WTC11 (cell line): ENCODE results near the gene RCAN2. TPM values are rescaled to one million over a fixed set of nuclear protein-coding genes. Genes with fewer than 3 reads are reported as not detected.

Experiments
- ATAC-seq: fragments of 200-7000 bp; cut with Tn5 transposase; 2 replicates; pipeline ENCODE4 v1.10.0; 2021; ENCODE audit warnings: mild to moderate bottlenecking, moderate library complexity
- CTCF ChIA-PET: fragments of 300-600 bp; sonication (Branson Sonifier 250); formaldehyde crosslinking; loops from one replicate; lab custom pipeline; 2021; ENCODE audit warnings: antibody characterized with exemption; lab: Charles Lee
- POLR2A ChIA-PET: fragments of 350-600 bp; sonication (Branson Sonifier 250); formaldehyde crosslinking; loops from one replicate; lab custom pipeline; 2021; ENCODE audit warnings: antibody characterized with exemption; lab: Charles Lee
- DNase-seq: peaks from one replicate; pipeline ENCODE4 v3.0.0; 2021; ENCODE audit warnings: low spot score
- H3K27ac Mint-ChIP-seq: 2 replicates; pipeline ENCODE4 v1.8.0; 2021; ENCODE audit warnings: mixed read lengths
- H3K27me3 Mint-ChIP-seq: 2 replicates; pipeline ENCODE4 v1.8.0; 2021; ENCODE audit warnings: low read depth, mild to moderate bottlenecking, moderate library complexity, mixed read lengths
- H3K36me3 Mint-ChIP-seq: 2 replicates; pipeline ENCODE4 v1.8.0; 2021; ENCODE audit warnings: mixed read lengths
- H3K4me1 Mint-ChIP-seq: 2 replicates; pipeline ENCODE4 v1.8.0; 2022; ENCODE audit warnings: mixed read lengths
- H3K4me3 Mint-ChIP-seq: 2 replicates; pipeline ENCODE4 v1.8.0; 2021; ENCODE audit warnings: mild to moderate bottlenecking, moderate library complexity, mixed read lengths
- H3K9me3 Mint-ChIP-seq: 2 replicates; pipeline ENCODE4 v1.8.0; 2021; ENCODE audit warnings: mixed read lengths
- ATF1 ChIP-seq: sonication (generic); formaldehyde crosslinking; IDR thresholded peaks from 2 replicates; pipeline ENCODE4 v1.8.1; 2023; ENCODE audit warnings: mild to moderate bottlenecking, moderate library complexity, missing genetic modification reagents
- CBFB ChIP-seq: sonication (generic); formaldehyde crosslinking; IDR thresholded peaks from 2 replicates; pipeline ENCODE4 v1.8.1; 2022; ENCODE audit warnings: mild to moderate bottlenecking, low read depth, missing genetic modification reagents
- CTCF ChIP-seq: fragments of 200-600 bp; IDR thresholded peaks from 2 replicates; pipeline ENCODE4 v1.8.0; 2022; ENCODE audit warnings: antibody characterized with exemption
- EMX1 ChIP-seq: fragments of 250-450 bp; sonication (Bioruptor Pico); IDR thresholded peaks from 2 replicates; pipeline ENCODE4 v1.8.0; 2021; ENCODE audit warnings: mild to moderate bottlenecking
- ESRRA ChIP-seq: sonication (generic); formaldehyde crosslinking; IDR thresholded peaks from 2 replicates; pipeline ENCODE4 v1.8.1; 2022; ENCODE audit warnings: mild to moderate bottlenecking, missing genetic modification reagents, borderline replicate concordance
- FOXK1 ChIP-seq: sonication (generic); formaldehyde crosslinking; IDR thresholded peaks from 2 replicates; pipeline ENCODE4 v1.8.0; 2022; ENCODE audit warnings: mild to moderate bottlenecking, moderate library complexity, missing genetic modification reagents
- GRHL2 ChIP-seq: fragments of 250-450 bp; sonication (Bioruptor Pico); IDR thresholded peaks from 2 replicates; pipeline ENCODE4 v1.8.0; 2022; ENCODE audit warnings: mild to moderate bottlenecking, moderate library complexity; ENCODE audit not compliant: insufficient replicate concordance, severe bottlenecking
- HMGA2 ChIP-seq: fragments of 250-450 bp; sonication (Bioruptor Pico); IDR thresholded peaks from 2 replicates; pipeline ENCODE4 v1.4.0; 2021; ENCODE audit warnings: mild to moderate bottlenecking, moderate library complexity
- IRF2 ChIP-seq: sonication (generic); formaldehyde crosslinking; IDR thresholded peaks from 2 replicates; pipeline ENCODE4 v1.8.0; 2022; ENCODE audit warnings: low read depth, missing genetic modification reagents, borderline replicate concordance
- JAZF1 ChIP-seq: fragments of 250-450 bp; sonication (Bioruptor Pico); IDR thresholded peaks from 2 replicates; pipeline ENCODE4 v1.9.0; 2021; ENCODE audit warnings: moderate library complexity, mild to moderate bottlenecking, inconsistent platforms
- MLX ChIP-seq: sonication (generic); formaldehyde crosslinking; IDR thresholded peaks from 2 replicates; pipeline ENCODE4 v1.8.1; 2023; ENCODE audit warnings: mild to moderate bottlenecking, missing genetic modification reagents, moderate library complexity
- NFATC4 ChIP-seq: fragments of 250-450 bp; sonication (Bioruptor Pico); IDR thresholded peaks from 2 replicates; pipeline ENCODE4 v1.9.0; 2021; ENCODE audit warnings: mild to moderate bottlenecking
- NR2C2 ChIP-seq: sonication (generic); formaldehyde crosslinking; IDR thresholded peaks from 2 replicates; pipeline ENCODE4 v1.8.0; 2022; ENCODE audit warnings: mild to moderate bottlenecking, missing genetic modification reagents
- RELA ChIP-seq: sonication (generic); formaldehyde crosslinking; IDR thresholded peaks from 2 replicates; pipeline ENCODE4 v1.8.1; 2022; ENCODE audit warnings: missing genetic modification reagents, mild to moderate bottlenecking, borderline replicate concordance
- SMAD4 ChIP-seq: sonication (generic); formaldehyde crosslinking; IDR thresholded peaks from 2 replicates; pipeline ENCODE4 v1.8.0; 2022; ENCODE audit warnings: mild to moderate bottlenecking, missing genetic modification reagents
- SOX15 ChIP-seq: fragments of 250-450 bp; sonication (Bioruptor Pico); IDR thresholded peaks from 2 replicates; pipeline ENCODE4 v1.9.0; 2021; ENCODE audit warnings: mild to moderate bottlenecking
- ZNF121 ChIP-seq: sonication (generic); formaldehyde crosslinking; IDR thresholded peaks from 2 replicates; pipeline ENCODE4 v1.8.0; 2023; ENCODE audit warnings: missing genetic modification reagents
- ZNF219 ChIP-seq: sonication (generic); formaldehyde crosslinking; IDR thresholded peaks from 2 replicates; pipeline ENCODE4 v1.8.0; 2023; ENCODE audit warnings: missing genetic modification reagents, mild to moderate bottlenecking, borderline replicate concordance
- ZNF317 ChIP-seq: sonication (generic); formaldehyde crosslinking; IDR thresholded peaks from 2 replicates; pipeline ENCODE4 v1.8.1; 2023; ENCODE audit warnings: low read depth, mild to moderate bottlenecking, moderate library complexity, missing genetic modification reagents, borderline replicate concordance
- ZNF396 ChIP-seq: fragments of 250-450 bp; sonication (Bioruptor Pico); IDR thresholded peaks from 2 replicates; pipeline ENCODE4 v1.8.0; 2021; ENCODE audit warnings: mild to moderate bottlenecking, moderate library complexity, borderline replicate concordance
- ZNF416 ChIP-seq: fragments of 250-450 bp; sonication (Bioruptor Pico); IDR thresholded peaks from 2 replicates; pipeline ENCODE4 v1.9.0; 2021; ENCODE audit warnings: mild to moderate bottlenecking, inconsistent platforms
- ZNF423 ChIP-seq: fragments of 250-450 bp; sonication (Bioruptor Pico); IDR thresholded peaks from 2 replicates; pipeline ENCODE4 v2.1.2; 2022; ENCODE audit warnings: mild to moderate bottlenecking, moderate library complexity
- ZNF671 ChIP-seq: fragments of 250-450 bp; sonication (Bioruptor Pico); IDR thresholded peaks from 2 replicates; pipeline ENCODE4 v1.8.0; 2021; ENCODE audit warnings: mild to moderate bottlenecking
- total RNA-seq: library from RNA; stranded (reverse); gene quantifications from 3 replicates; pipeline ENCODE4 v1.2.3, GENCODE V29; 2021
- TF ChIP-seq, protein P1 (sequence below): sonication (generic); formaldehyde crosslinking; IDR thresholded peaks from 2 replicates; pipeline ENCODE4 v1.8.0; 2023; ENCODE audit warnings: missing genetic modification reagents
- TF ChIP-seq, protein P2 (sequence below): sonication (generic); formaldehyde crosslinking; conservative IDR thresholded peaks from 2 replicates; pipeline ENCODE4 v1.8.1; 2022; ENCODE audit warnings: mild to moderate bottlenecking, missing genetic modification reagents
- TF ChIP-seq, protein P3 (sequence below): sonication (generic); formaldehyde crosslinking; IDR thresholded peaks from 2 replicates; pipeline ENCODE4 v1.8.1; 2022; ENCODE audit warnings: low read depth, mild to moderate bottlenecking, moderate library complexity, missing genetic modification reagents, borderline replicate concordance
- TF ChIP-seq, protein P4 (sequence below): sonication (generic); formaldehyde crosslinking; IDR thresholded peaks from 2 replicates; pipeline ENCODE4 v1.8.0; 2023; ENCODE audit warnings: missing genetic modification reagents, mild to moderate bottlenecking, borderline replicate concordance

RCAN2 gene
- total RNA-seq, 1 experiment from 2014 or later = 3.9 TPM

DNA sequence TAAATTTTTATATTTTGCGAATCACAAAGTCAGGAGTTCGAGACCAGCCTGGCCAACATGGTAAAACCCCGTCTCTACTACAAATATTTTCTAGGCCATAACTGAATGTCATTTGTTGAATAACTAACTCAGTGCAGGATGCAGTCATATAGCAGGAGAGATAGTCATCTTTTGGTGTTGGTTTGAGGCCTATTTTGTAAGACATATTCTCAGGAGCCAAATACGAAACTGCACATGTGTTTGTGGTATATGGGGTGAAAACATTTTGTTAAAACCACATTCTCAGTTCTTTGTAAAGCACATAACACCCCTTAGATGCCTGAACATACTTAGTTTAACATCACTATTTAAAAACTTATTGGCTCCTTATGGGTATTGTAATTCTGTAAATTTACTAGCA lies 315.8 kb downstream of the RCAN2 start:
- POLR2A ChIA-PET = no interaction called here
- CTCF ChIA-PET = no interaction called here
- TF ChIP-seq, protein P1, sequence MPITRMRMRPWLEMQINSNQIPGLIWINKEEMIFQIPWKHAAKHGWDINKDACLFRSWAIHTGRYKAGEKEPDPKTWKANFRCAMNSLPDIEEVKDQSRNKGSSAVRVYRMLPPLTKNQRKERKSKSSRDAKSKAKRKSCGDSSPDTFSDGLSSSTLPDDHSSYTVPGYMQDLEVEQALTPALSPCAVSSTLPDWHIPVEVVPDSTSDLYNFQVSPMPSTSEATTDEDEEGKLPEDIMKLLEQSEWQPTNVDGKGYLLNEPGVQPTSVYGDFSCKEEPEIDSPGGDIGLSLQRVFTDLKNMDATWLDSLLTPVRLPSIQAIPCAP (CRISPR knock-in tag) = no peak
- TF ChIP-seq ESRRA (CRISPR knock-in tag) (no peak), CBFB (CRISPR knock-in tag) (no peak), SMAD4 (CRISPR knock-in tag) (no peak), ZNF416 (no peak), ZNF121 (CRISPR knock-in tag) (no peak), ATF1 (CRISPR knock-in tag) (no peak), MLX (CRISPR knock-in tag) (no peak), ZNF671 (CRISPR knock-in tag) (no peak)
- TF ChIP-seq, protein P2, sequence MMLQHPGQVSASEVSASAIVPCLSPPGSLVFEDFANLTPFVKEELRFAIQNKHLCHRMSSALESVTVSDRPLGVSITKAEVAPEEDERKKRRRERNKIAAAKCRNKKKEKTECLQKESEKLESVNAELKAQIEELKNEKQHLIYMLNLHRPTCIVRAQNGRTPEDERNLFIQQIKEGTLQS (CRISPR knock-in tag) = no peak

GRCh38 chr6:46174904-46175303 lies 316.3 kb downstream of the RCAN2 start:
- Mint-ChIP-seq H3K27ac (no peak overlapping the region), H3K36me3 (no peaks in the 10 kb centered on the region), H3K9me3 (no peaks in the 10 kb centered on the region), H3K27me3 (peaks cover 6% of the 10 kb centered on the region), H3K4me3 (no peak overlapping the region), H3K4me1 (peaks cover 15% of the 10 kb centered on the region)
- CTCF ChIA-PET = no interaction called here
- ATAC-seq = no peak
- POLR2A ChIA-PET = no interaction called here
- DNase-seq = no peak
- TF ChIP-seq RELA (CRISPR knock-in tag) = no peak
- no peak for TF ChIP-seq NR2C2 (CRISPR knock-in tag)
- TF ChIP-seq IRF2 = no peak
- TF ChIP-seq CTCF = no peak
- no peak for TF ChIP-seq ZNF396 (CRISPR knock-in tag)
- TF ChIP-seq HMGA2 (CRISPR knock-in tag) = no peak
- no peak for TF ChIP-seq ZNF317
- no peak for TF ChIP-seq JAZF1 (CRISPR knock-in tag)
- no peak for TF ChIP-seq EMX1
- no peak for TF ChIP-seq SOX15 (CRISPR knock-in tag)
- no peak for TF ChIP-seq ZNF423
- TF ChIP-seq FOXK1 (CRISPR knock-in tag) = no peak
- no peak for TF ChIP-seq GRHL2 (CRISPR knock-in tag)
- TF ChIP-seq, protein P3, sequence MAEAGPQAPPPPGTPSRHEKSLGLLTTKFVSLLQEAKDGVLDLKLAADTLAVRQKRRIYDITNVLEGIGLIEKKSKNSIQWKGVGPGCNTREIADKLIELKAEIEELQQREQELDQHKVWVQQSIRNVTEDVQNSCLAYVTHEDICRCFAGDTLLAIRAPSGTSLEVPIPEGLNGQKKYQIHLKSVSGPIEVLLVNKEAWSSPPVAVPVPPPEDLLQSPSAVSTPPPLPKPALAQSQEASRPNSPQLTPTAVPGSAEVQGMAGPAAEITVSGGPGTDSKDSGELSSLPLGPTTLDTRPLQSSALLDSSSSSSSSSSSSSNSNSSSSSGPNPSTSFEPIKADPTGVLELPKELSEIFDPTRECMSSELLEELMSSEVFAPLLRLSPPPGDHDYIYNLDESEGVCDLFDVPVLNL = no peak
- TF ChIP-seq ZNF219 = no peak
- TF ChIP-seq NFATC4 = no peak
- TF ChIP-seq, protein P4, sequence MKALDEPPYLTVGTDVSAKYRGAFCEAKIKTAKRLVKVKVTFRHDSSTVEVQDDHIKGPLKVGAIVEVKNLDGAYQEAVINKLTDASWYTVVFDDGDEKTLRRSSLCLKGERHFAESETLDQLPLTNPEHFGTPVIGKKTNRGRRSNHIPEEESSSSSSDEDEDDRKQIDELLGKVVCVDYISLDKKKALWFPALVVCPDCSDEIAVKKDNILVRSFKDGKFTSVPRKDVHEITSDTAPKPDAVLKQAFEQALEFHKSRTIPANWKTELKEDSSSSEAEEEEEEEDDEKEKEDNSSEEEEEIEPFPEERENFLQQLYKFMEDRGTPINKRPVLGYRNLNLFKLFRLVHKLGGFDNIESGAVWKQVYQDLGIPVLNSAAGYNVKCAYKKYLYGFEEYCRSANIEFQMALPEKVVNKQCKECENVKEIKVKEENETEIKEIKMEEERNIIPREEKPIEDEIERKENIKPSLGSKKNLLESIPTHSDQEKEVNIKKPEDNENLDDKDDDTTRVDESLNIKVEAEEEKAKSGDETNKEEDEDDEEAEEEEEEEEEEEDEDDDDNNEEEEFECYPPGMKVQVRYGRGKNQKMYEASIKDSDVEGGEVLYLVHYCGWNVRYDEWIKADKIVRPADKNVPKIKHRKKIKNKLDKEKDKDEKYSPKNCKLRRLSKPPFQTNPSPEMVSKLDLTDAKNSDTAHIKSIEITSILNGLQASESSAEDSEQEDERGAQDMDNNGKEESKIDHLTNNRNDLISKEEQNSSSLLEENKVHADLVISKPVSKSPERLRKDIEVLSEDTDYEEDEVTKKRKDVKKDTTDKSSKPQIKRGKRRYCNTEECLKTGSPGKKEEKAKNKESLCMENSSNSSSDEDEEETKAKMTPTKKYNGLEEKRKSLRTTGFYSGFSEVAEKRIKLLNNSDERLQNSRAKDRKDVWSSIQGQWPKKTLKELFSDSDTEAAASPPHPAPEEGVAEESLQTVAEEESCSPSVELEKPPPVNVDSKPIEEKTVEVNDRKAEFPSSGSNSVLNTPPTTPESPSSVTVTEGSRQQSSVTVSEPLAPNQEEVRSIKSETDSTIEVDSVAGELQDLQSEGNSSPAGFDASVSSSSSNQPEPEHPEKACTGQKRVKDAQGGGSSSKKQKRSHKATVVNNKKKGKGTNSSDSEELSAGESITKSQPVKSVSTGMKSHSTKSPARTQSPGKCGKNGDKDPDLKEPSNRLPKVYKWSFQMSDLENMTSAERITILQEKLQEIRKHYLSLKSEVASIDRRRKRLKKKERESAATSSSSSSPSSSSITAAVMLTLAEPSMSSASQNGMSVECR = no peak

More for the DNA sequence above, 315.8 kb downstream of the RCAN2 start:
- Mint-ChIP-seq H3K27ac (no peak overlapping the region), H3K36me3 (no peaks in the 10 kb centered on the region), H3K4me3 (no peak overlapping the region), H3K9me3 (no peaks in the 10 kb centered on the region), H3K27me3 (peaks cover 6% of the 10 kb centered on the region), H3K4me1 (peaks cover 12% of the 10 kb centered on the region)
- ATAC-seq (no peak), DNase-seq (no peak)
